WTC11 (cell line): Measurements from ENCODE around the gene RNF212. TPM values are rescaled to one million over a fixed set of nuclear protein-coding genes. Genes with fewer than 3 reads are reported as not detected.
A peak's percentile ranks its signal among the peaks of the same experiment; 100 is the strongest.

ENCODE experiments used
- ATAC-seq: fragments of 200-7000 bp; cut with Tn5 transposase; 2 replicates; pipeline ENCODE4 v1.10.0; 2021; ENCODE audit warnings: mild to moderate bottlenecking, moderate library complexity
- CTCF ChIA-PET: fragments of 300-600 bp; sonication (Branson Sonifier 250); formaldehyde crosslinking; loops from one replicate; lab custom pipeline; 2021; ENCODE audit warnings: antibody characterized with exemption; lab: Charles Lee
- POLR2A ChIA-PET: fragments of 350-600 bp; sonication (Branson Sonifier 250); formaldehyde crosslinking; loops from one replicate; lab custom pipeline; 2021; ENCODE audit warnings: antibody characterized with exemption; lab: Charles Lee
- DNase-seq: peaks from one replicate; pipeline ENCODE4 v3.0.0; 2021; ENCODE audit warnings: low spot score
- H3K27ac Mint-ChIP-seq: 2 replicates; pipeline ENCODE4 v1.8.0; 2021; ENCODE audit warnings: mixed read lengths
- H3K27me3 Mint-ChIP-seq: 2 replicates; pipeline ENCODE4 v1.8.0; 2021; ENCODE audit warnings: low read depth, mild to moderate bottlenecking, moderate library complexity, mixed read lengths
- H3K36me3 Mint-ChIP-seq: 2 replicates; pipeline ENCODE4 v1.8.0; 2021; ENCODE audit warnings: mixed read lengths
- H3K4me1 Mint-ChIP-seq: 2 replicates; pipeline ENCODE4 v1.8.0; 2022; ENCODE audit warnings: mixed read lengths
- H3K4me3 Mint-ChIP-seq: 2 replicates; pipeline ENCODE4 v1.8.0; 2021; ENCODE audit warnings: mild to moderate bottlenecking, moderate library complexity, mixed read lengths
- H3K9me3 Mint-ChIP-seq: 2 replicates; pipeline ENCODE4 v1.8.0; 2021; ENCODE audit warnings: mixed read lengths
- ATF1 ChIP-seq: sonication (generic); formaldehyde crosslinking; IDR thresholded peaks from 2 replicates; pipeline ENCODE4 v1.8.1; 2023; ENCODE audit warnings: mild to moderate bottlenecking, moderate library complexity, missing genetic modification reagents
- CBFB ChIP-seq: sonication (generic); formaldehyde crosslinking; IDR thresholded peaks from 2 replicates; pipeline ENCODE4 v1.8.1; 2022; ENCODE audit warnings: mild to moderate bottlenecking, low read depth, missing genetic modification reagents
- CREM ChIP-seq: sonication (generic); formaldehyde crosslinking; IDR thresholded peaks from 2 replicates; pipeline ENCODE4 v1.8.1; 2022; ENCODE audit warnings: mild to moderate bottlenecking, missing genetic modification reagents, moderate library complexity
- ESRRA ChIP-seq: sonication (generic); formaldehyde crosslinking; IDR thresholded peaks from 2 replicates; pipeline ENCODE4 v1.8.1; 2022; ENCODE audit warnings: mild to moderate bottlenecking, missing genetic modification reagents, borderline replicate concordance
- FOXK1 ChIP-seq: sonication (generic); formaldehyde crosslinking; IDR thresholded peaks from 2 replicates; pipeline ENCODE4 v1.8.0; 2022; ENCODE audit warnings: mild to moderate bottlenecking, moderate library complexity, missing genetic modification reagents
- HMGA2 ChIP-seq: fragments of 250-450 bp; sonication (Bioruptor Pico); IDR thresholded peaks from 2 replicates; pipeline ENCODE4 v1.4.0; 2021; ENCODE audit warnings: mild to moderate bottlenecking, moderate library complexity
- MXD4 ChIP-seq: fragments of 250-450 bp; sonication (Bioruptor Pico); IDR thresholded peaks from 2 replicates; pipeline ENCODE4 v1.8.0; 2021; ENCODE audit warnings: mild to moderate bottlenecking, moderate library complexity, borderline replicate concordance
- NFE2L1 ChIP-seq: sonication (generic); formaldehyde crosslinking; IDR thresholded peaks from 2 replicates; pipeline ENCODE4 v1.8.1; 2023; ENCODE audit warnings: missing genetic modification reagents
- NR1H2 ChIP-seq: sonication (generic); formaldehyde crosslinking; IDR thresholded peaks from 2 replicates; pipeline ENCODE4 v1.9.0; 2021; ENCODE audit warnings: mild to moderate bottlenecking, moderate library complexity, missing genetic modification reagents
- RORB ChIP-seq: fragments of 250-450 bp; sonication (Bioruptor Pico); IDR thresholded peaks from 2 replicates; pipeline ENCODE4 v1.9.0; 2021; ENCODE audit warnings: mild to moderate bottlenecking
- TEAD4 ChIP-seq: sonication (generic); formaldehyde crosslinking; IDR thresholded peaks from 2 replicates; pipeline ENCODE4 v1.8.0; 2022; ENCODE audit warnings: mild to moderate bottlenecking, missing genetic modification reagents
- TP53 ChIP-seq: sonication (generic); formaldehyde crosslinking; IDR thresholded peaks from 2 replicates; pipeline ENCODE4 v1.8.1; 2023; ENCODE audit warnings: mild to moderate bottlenecking, missing genetic modification reagents
- total RNA-seq: library from RNA; stranded (reverse); gene quantifications from 3 replicates; pipeline ENCODE4 v1.2.3, GENCODE V29; 2021
- TF ChIP-seq, protein P1 (sequence below): sonication (generic); formaldehyde crosslinking; IDR thresholded peaks from 2 replicates; pipeline ENCODE4 v1.8.1; 2022; ENCODE audit warnings: low read depth, missing genetic modification reagents, borderline replicate concordance
- TF ChIP-seq, protein P2 (sequence below): sonication (generic); formaldehyde crosslinking; IDR thresholded peaks from 2 replicates; pipeline ENCODE4 v1.8.0; 2022; ENCODE audit warnings: mild to moderate bottlenecking, missing genetic modification reagents
- TF ChIP-seq, protein P3 (sequence below): sonication (generic); formaldehyde crosslinking; IDR thresholded peaks from 2 replicates; pipeline ENCODE4 v1.8.1; 2023; ENCODE audit warnings: mild to moderate bottlenecking, moderate library complexity, missing genetic modification reagents
- TF ChIP-seq, protein P4 (sequence below): sonication (generic); formaldehyde crosslinking; IDR thresholded peaks from 2 replicates; pipeline ENCODE4 v1.8.0; 2022; ENCODE audit warnings: missing genetic modification reagents
- TF ChIP-seq, protein P5 (sequence below): fragments of 250-450 bp; sonication (Bioruptor Pico); IDR thresholded peaks from 2 replicates; pipeline ENCODE4 v1.9.0; 2021; ENCODE audit warnings: moderate library complexity, mild to moderate bottlenecking, inconsistent platforms, borderline replicate concordance
- TF ChIP-seq, protein P6 (sequence below): fragments of 200-600 bp; IDR thresholded peaks from 2 replicates; pipeline ENCODE4 v1.8.0; 2022; ENCODE audit warnings: antibody characterized with exemption
- TF ChIP-seq, protein P7 (sequence below): sonication (generic); formaldehyde crosslinking; IDR thresholded peaks from 2 replicates; pipeline ENCODE4 v1.8.1; 2022; ENCODE audit warnings: mild to moderate bottlenecking, missing genetic modification reagents, moderate library complexity, borderline replicate concordance
- TF ChIP-seq, protein P8 (sequence below): sonication (generic); formaldehyde crosslinking; IDR thresholded peaks from 2 replicates; pipeline ENCODE4 v1.8.0; 2022; ENCODE audit warnings: mild to moderate bottlenecking, missing genetic modification reagents

Gene RNF212
- total RNA-seq, 1 experiment from 2014 or later, result 1.0 TPM

DNA sequence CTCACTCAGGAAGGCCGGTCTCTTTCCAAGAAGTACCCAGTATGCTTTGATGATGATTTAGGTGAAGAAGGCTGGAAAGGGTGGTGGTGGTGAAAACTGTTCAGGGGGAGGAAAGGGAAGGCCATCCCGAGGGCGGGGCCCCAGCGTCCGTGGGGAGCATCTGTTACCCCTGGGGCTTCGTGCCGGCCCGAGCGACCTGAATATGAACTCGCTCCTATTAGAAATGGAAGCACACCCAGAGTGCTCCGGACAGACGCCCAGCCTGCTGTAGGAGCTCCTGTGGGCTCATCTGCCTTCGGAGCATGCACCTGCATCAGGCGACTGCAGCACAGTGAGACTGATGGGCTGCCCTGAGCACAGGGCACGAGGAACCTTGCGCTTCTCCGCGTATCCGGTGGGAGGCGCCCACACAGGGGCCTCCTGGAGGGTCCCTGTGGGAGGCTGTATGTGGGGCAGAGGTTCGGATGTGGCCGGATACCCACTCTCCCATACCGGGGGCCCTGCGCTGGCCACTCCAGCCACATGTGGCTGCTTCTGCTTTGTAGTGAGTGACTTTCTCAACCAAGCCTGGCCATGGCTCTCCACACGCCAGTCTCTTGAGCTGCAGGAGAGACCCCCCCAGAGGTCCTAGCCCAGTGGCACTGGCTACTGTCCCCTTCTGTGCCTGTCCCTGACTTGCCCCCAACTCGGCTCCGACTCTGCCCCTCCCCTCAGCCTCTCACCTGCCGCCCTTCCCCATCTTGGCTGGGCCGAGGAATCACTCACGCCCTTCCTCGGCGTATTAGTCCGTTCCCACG, 65.2 kb downstream of the RNF212 start (continued):
- TF ChIP-seq, protein P1, sequence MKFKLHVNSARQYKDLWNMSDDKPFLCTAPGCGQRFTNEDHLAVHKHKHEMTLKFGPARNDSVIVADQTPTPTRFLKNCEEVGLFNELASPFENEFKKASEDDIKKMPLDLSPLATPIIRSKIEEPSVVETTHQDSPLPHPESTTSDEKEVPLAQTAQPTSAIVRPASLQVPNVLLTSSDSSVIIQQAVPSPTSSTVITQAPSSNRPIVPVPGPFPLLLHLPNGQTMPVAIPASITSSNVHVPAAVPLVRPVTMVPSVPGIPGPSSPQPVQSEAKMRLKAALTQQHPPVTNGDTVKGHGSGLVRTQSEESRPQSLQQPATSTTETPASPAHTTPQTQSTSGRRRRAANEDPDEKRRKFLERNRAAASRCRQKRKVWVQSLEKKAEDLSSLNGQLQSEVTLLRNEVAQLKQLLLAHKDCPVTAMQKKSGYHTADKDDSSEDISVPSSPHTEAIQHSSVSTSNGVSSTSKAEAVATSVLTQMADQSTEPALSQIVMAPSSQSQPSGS (CRISPR knock-in tag), result no peak
- TF ChIP-seq HMGA2 (CRISPR knock-in tag) (no peak), NR1H2 (no peak), ATF1 (no peak), MXD4 (CRISPR knock-in tag) (no peak)
- TF ChIP-seq, protein P2, sequence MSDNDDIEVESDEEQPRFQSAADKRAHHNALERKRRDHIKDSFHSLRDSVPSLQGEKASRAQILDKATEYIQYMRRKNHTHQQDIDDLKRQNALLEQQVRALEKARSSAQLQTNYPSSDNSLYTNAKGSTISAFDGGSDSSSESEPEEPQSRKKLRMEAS (CRISPR knock-in tag), result no peak

DNA sequence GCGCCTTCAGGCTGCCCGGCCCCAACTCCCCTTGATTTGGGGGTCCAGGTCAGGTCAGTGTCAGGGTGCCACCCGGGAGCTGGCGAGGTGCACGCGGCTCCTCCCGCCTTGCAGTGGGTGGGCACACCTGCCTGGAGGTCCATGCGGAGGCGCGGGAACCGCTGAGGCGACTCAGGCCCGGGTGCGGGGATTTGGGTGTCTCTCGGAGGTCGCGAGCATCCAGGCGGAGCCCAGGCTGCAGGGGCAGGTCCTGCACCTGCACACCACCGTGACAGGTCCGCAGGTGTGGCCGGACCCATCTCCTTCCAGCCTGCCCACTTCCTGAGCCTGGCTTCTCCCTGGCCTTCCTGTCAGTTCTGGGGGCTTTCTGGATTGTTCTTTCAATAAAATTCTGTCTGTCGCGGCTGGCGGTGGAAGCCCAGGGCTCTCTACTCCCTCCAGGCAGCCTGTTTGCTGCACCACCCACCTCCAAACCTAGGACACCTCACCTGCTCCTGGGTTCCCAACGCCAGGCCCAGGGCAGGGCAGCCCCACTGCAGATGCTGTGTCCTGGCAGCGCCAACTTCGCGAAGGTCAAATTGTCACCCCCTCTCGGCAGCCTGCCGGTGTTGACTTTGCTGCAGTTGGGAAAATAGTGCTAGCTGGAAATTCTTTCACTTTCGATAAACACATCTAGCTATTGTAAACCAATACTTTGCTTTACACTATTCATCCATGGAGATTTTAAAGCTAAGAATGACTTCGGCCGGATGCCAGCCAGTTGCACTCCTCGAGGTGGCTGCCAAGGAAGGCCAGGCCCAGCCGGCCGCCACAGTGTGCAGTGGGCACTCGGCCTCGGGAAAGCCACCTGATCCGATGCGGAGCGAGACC, 66.0 kb downstream of the RNF212 start:
- POLR2A ChIA-PET, result no interaction called here
- H3K4me3 Mint-ChIP-seq, result peak overlapping the region; percentile 40; the same call in 1 of the 2 replicates
- TF ChIP-seq, protein P3, sequence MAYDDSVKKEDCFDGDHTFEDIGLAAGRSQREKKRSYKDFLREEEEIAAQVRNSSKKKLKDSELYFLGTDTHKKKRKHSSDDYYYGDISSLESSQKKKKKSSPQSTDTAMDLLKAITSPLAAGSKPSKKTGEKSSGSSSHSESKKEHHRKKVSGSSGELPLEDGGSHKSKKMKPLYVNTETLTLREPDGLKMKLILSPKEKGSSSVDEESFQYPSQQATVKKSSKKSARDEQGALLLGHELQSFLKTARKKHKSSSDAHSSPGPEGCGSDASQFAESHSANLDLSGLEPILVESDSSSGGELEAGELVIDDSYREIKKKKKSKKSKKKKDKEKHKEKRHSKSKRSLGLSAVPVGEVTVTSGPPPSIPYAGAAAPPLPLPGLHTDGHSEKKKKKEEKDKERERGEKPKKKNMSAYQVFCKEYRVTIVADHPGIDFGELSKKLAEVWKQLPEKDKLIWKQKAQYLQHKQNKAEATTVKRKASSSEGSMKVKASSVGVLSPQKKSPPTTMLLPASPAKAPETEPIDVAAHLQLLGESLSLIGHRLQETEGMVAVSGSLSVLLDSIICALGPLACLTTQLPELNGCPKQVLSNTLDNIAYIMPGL (CRISPR knock-in tag), result no peak
- TF ChIP-seq FOXK1 (CRISPR knock-in tag) (no peak), TP53 (no peak), CREM (CRISPR knock-in tag) (no peak), CBFB (CRISPR knock-in tag) (no peak), RORB (CRISPR knock-in tag) (no peak), NFE2L1 (CRISPR knock-in tag) (no peak), TEAD4 (no peak), ESRRA (no peak)
- TF ChIP-seq, protein P4, sequence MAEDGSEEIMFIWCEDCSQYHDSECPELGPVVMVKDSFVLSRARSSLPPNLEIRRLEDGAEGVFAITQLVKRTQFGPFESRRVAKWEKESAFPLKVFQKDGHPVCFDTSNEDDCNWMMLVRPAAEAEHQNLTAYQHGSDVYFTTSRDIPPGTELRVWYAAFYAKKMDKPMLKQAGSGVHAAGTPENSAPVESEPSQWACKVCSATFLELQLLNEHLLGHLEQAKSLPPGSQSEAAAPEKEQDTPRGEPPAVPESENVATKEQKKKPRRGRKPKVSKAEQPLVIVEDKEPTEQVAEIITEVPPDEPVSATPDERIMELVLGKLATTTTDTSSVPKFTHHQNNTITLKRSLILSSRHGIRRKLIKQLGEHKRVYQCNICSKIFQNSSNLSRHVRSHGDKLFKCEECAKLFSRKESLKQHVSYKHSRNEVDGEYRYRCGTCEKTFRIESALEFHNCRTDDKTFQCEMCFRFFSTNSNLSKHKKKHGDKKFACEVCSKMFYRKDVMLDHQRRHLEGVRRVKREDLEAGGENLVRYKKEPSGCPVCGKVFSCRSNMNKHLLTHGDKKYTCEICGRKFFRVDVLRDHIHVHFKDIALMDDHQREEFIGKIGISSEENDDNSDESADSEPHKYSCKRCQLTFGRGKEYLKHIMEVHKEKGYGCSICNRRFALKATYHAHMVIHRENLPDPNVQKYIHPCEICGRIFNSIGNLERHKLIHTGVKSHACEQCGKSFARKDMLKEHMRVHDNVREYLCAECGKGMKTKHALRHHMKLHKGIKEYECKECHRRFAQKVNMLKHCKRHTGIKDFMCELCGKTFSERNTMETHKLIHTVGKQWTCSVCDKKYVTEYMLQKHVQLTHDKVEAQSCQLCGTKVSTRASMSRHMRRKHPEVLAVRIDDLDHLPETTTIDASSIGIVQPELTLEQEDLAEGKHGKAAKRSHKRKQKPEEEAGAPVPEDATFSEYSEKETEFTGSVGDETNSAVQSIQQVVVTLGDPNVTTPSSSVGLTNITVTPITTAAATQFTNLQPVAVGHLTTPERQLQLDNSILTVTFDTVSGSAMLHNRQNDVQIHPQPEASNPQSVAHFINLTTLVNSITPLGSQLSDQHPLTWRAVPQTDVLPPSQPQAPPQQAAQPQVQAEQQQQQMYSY (CRISPR knock-in tag), result no peak
- TF ChIP-seq, protein P5, sequence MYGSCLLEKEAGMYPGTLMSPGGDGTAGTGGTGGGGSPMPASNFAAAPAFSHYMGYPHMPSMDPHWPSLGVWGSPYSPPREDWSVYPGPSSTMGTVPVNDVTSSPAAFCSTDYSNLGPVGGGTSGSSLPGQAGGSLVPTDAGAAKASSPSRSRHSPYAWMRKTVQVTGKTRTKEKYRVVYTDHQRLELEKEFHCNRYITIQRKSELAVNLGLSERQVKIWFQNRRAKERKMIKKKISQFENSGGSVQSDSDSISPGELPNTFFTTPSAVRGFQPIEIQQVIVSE, result no peak
- TF ChIP-seq, protein P6, sequence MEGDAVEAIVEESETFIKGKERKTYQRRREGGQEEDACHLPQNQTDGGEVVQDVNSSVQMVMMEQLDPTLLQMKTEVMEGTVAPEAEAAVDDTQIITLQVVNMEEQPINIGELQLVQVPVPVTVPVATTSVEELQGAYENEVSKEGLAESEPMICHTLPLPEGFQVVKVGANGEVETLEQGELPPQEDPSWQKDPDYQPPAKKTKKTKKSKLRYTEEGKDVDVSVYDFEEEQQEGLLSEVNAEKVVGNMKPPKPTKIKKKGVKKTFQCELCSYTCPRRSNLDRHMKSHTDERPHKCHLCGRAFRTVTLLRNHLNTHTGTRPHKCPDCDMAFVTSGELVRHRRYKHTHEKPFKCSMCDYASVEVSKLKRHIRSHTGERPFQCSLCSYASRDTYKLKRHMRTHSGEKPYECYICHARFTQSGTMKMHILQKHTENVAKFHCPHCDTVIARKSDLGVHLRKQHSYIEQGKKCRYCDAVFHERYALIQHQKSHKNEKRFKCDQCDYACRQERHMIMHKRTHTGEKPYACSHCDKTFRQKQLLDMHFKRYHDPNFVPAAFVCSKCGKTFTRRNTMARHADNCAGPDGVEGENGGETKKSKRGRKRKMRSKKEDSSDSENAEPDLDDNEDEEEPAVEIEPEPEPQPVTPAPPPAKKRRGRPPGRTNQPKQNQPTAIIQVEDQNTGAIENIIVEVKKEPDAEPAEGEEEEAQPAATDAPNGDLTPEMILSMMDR, result no peak
- TF ChIP-seq, protein P7, sequence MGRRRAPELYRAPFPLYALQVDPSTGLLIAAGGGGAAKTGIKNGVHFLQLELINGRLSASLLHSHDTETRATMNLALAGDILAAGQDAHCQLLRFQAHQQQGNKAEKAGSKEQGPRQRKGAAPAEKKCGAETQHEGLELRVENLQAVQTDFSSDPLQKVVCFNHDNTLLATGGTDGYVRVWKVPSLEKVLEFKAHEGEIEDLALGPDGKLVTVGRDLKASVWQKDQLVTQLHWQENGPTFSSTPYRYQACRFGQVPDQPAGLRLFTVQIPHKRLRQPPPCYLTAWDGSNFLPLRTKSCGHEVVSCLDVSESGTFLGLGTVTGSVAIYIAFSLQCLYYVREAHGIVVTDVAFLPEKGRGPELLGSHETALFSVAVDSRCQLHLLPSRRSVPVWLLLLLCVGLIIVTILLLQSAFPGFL (CRISPR knock-in tag), result no peak
- TF ChIP-seq, protein P8, sequence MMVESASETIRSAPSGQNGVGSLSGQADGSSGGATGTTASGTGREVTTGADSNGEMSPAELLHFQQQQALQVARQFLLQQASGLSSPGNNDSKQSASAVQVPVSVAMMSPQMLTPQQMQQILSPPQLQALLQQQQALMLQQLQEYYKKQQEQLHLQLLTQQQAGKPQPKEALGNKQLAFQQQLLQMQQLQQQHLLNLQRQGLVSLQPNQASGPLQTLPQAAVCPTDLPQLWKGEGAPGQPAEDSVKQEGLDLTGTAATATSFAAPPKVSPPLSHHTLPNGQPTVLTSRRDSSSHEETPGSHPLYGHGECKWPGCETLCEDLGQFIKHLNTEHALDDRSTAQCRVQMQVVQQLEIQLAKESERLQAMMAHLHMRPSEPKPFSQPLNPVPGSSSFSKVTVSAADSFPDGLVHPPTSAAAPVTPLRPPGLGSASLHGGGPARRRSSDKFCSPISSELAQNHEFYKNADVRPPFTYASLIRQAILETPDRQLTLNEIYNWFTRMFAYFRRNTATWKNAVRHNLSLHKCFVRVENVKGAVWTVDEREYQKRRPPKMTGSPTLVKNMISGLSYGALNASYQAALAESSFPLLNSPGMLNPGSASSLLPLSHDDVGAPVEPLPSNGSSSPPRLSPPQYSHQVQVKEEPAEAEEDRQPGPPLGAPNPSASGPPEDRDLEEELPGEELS, result no peak

More for the DNA sequence above, 66.0 kb downstream of the RNF212 start:
- DNase-seq (peak; percentile 35), ATAC-seq (no peak)
- H3K9me3 Mint-ChIP-seq, result no peaks in the 10 kb centered on the region
- H3K27me3 Mint-ChIP-seq, result peaks cover 30% of the 10 kb centered on the region
- no peaks in the 10 kb centered on the region for H3K4me1 Mint-ChIP-seq
- no peaks in the 10 kb centered on the region for H3K36me3 Mint-ChIP-seq
- CTCF ChIA-PET, result no interaction called here
- H3K27ac Mint-ChIP-seq, result no peak overlapping the region
